Measurements from ENCODE around the gene TMPRSS11D. TPM values are rescaled to one million over a fixed set of nuclear protein-coding genes. Genes with fewer than 3 reads are reported as not detected.

TMPRSS11D gene
- 11.0 and 11.3 TPM in 2 replicates for total RNA-seq

GRCh38 chr4:67883902-67884301, at the start of gene TMPRSS11D:
TSS of gene TMPRSS11D (minus strand) at chr4:67884002. CDS start at chr4:67883933, 69 bp downstream.

Other genes with a start within 250 kb of the TMPRSS11D start
- 108 and 168 TPM in 2 replicates for gene UBA6, start 182.8 kb downstream of the TMPRSS11D start, total RNA-seq
- under 0.01 and 0.07 TPM in 2 replicates for gene GNRHR, start 129.6 kb downstream of the TMPRSS11D start, total RNA-seq
- gene TMPRSS11A, start 79.5 kb upstream of the TMPRSS11D start, total RNA-seq, result under 0.01 and 0.50 TPM in 2 replicates
- 4.8 and 8.7 TPM in 2 replicates for gene TMPRSS11F, start 245.9 kb upstream of the TMPRSS11D start, total RNA-seq

All from nasal cavity respiratory epithelium epithelial cell of viscerocranial mucosa (primary cell).